GM18858 (cell line): ENCODE data around the gene KNDC1.

Source experiments
- ATAC-seq: cut with Tn5 transposase; IDR thresholded peaks from one replicate; pipeline ENCODE4 v1.9.1; 2021; ENCODE audit not compliant: unreplicated experiment

Gene KNDC1

GRCh38 chr10:133202778-133203651 is 43.0 kb downstream of the KNDC1 start:
- ATAC-seq = no peak

- no peak for ATAC-seq
Measured at GRCh38 chr10:133203652-133204195, 43.7 kb downstream of the KNDC1 start.

GRCh38 chr10:133204226-133205015 is 44.4 kb downstream of the KNDC1 start:
- ATAC-seq = no peak

- ATAC-seq = no peak
Measured at GRCh38 chr10:133205146-133205545, 45.1 kb downstream of the KNDC1 start.

GRCh38 chr10:133206356-133207040 is 46.5 kb downstream of the KNDC1 start:
- ATAC-seq = no peak

- no peak for ATAC-seq
Measured at GRCh38 chr10:133207041-133207600, 47.1 kb downstream of the KNDC1 start.

- no peak for ATAC-seq
Measured at GRCh38 chr10:133207627-133208026, 47.6 kb downstream of the KNDC1 start.

- no peak for ATAC-seq
Measured at GRCh38 chr10:133208466-133208865, 48.4 kb downstream of the KNDC1 start.

GRCh38 chr10:133209117-133209516 is 49.1 kb downstream of the KNDC1 start:
- no peak for ATAC-seq

- ATAC-seq = no peak
Measured at GRCh38 chr10:133209641-133210040, 49.6 kb downstream of the KNDC1 start.

- no peak for ATAC-seq
Measured at GRCh38 chr10:133210398-133211140, 50.5 kb downstream of the KNDC1 start.

GRCh38 chr10:133211141-133211830 is 51.3 kb downstream of the KNDC1 start:
- no peak for ATAC-seq

GRCh38 chr10:133211959-133212852 is 52.2 kb downstream of the KNDC1 start:
- no peak for ATAC-seq

GRCh38 chr10:133212853-133213494 is 53.0 kb downstream of the KNDC1 start:
- no peak for ATAC-seq

GRCh38 chr10:133213641-133214467 is 53.8 kb downstream of the KNDC1 start:
- ATAC-seq = no peak

GRCh38 chr10:133214468-133215410 is 54.7 kb downstream of the KNDC1 start:
- no peak for ATAC-seq
